H1 (cell line): ENCODE results near the gene KCTD17. TPM values are rescaled to one million over a fixed set of nuclear protein-coding genes. Genes with fewer than 3 reads are reported as not detected.

Experiments used
- CTCF ChIA-PET: fragments of 300-600 bp; sonication (Branson Sonifier 250); formaldehyde crosslinking; loops from one replicate; lab custom pipeline; 2021; ENCODE audit not compliant: partially characterized antibody; lab: Charles Lee
- POLR2A ChIA-PET: fragments of 300-600 bp; sonication (Branson Sonifier 250); formaldehyde crosslinking; loops from one replicate; lab custom pipeline; 2021; ENCODE audit warnings: inconsistent platforms; ENCODE audit not compliant: partially characterized antibody; lab: Charles Lee
- DNase-seq, 2 experiments: peaks; one replicate each; pipeline versions ENCODE4 v3.0.0 to v3.0.0-alpha.2; 2010 to 2022; ENCODE audit warnings: low spot score in 2 of 2, low read depth in 1 of 2, mixed read lengths in 1 of 2
- FAIRE-seq: peaks from 2 replicates; lab custom pipeline; 2011; peaks lifted over from hg19 to GRCh38; lab: Jason Lieb, UNC
- H2AFZ ChIP-seq: 2 replicates; pipeline ENCODE4 v1.8.1; 2012; ENCODE audit warnings: low read length, inconsistent platforms
- H2AK5ac ChIP-seq: 2 replicates; pipeline ENCODE4 v1.6.1; 2013; ENCODE audit warnings: low read depth, low read length
- H2BK120ac ChIP-seq: replicated peaks from 2 replicates; pipeline ENCODE3; 2013; ENCODE audit warnings: low read depth, low read length, inconsistent platforms
- H2BK12ac ChIP-seq: 2 replicates; pipeline ENCODE4 v1.6.1; 2013; ENCODE audit warnings: low read depth, low read length
- H2BK15ac ChIP-seq: 2 replicates; pipeline ENCODE4 v1.6.1; 2013; ENCODE audit warnings: low read length
- H2BK20ac ChIP-seq: 2 replicates; pipeline ENCODE4 v1.6.1; 2013; ENCODE audit warnings: low read length
- H2BK5ac ChIP-seq: 2 replicates; pipeline ENCODE4 v1.6.1; 2013; ENCODE audit warnings: low read depth, low read length
- H3K14ac ChIP-seq: 2 replicates; pipeline ENCODE4 v1.6.1; 2013; ENCODE audit warnings: inconsistent platforms; ENCODE audit not compliant: insufficient read length
- H3K18ac ChIP-seq: 2 replicates; pipeline ENCODE4 v1.6.1; 2013; ENCODE audit warnings: low read length; ENCODE audit errors: extremely low read depth
- H3K23ac ChIP-seq: 2 replicates; pipeline ENCODE4 v1.6.1; 2013; ENCODE audit warnings: inconsistent platforms; ENCODE audit not compliant: insufficient read length
- H3K23me2 ChIP-seq: 2 replicates; pipeline ENCODE4 v1.6.1; 2013; ENCODE audit warnings: low read depth, low read length
- H3K27ac ChIP-seq: 2 replicates; pipeline ENCODE4 v1.6.1; 2011; ENCODE audit warnings: low read depth, low read length, inconsistent platforms
- H3K27me3 ChIP-seq, 4 experiments: replicated peaks in 1 of 4; 1 replicate in 1 of 4; 2 replicates in 3 of 4; pipeline versions ENCODE4 v1.6.1 to v1.8.1; 2011 to 2013; ENCODE audit warnings: low read length in 3 of 4, mild to moderate bottlenecking in 3 of 4, inconsistent platforms in 2 of 4, mixed read lengths in 2 of 4, moderate library complexity in 1 of 4; ENCODE audit not compliant: control insufficient read depth in 3 of 4, insufficient read depth in 3 of 4; ENCODE audit errors: extremely low read depth in 1 of 4
- H3K36me3 ChIP-seq, 4 experiments: 2 replicates each; pipeline versions ENCODE4 v1.6.1 to v1.8.1; 2011 to 2013; ENCODE audit warnings: mild to moderate bottlenecking in 4 of 4, low read length in 3 of 4, moderate library complexity in 2 of 4, control low read depth in 1 of 4, inconsistent platforms in 1 of 4; ENCODE audit not compliant: insufficient read depth in 4 of 4, control insufficient read depth in 2 of 4
- H3K4ac ChIP-seq: replicated peaks from 2 replicates; pipeline ENCODE3; 2013; ENCODE audit warnings: low read length, low read depth, mixed read lengths, inconsistent platforms; ENCODE audit not compliant: insufficient read length
- H3K4me1 ChIP-seq, 4 experiments: replicated peaks in 1 of 4; 1 replicate in 1 of 4; 2 replicates in 3 of 4; pipeline versions ENCODE4 v1.6.1 to v1.8.1; 2011 to 2013; ENCODE audit warnings: low read length in 3 of 4, inconsistent platforms in 2 of 4, mixed read lengths in 1 of 4; ENCODE audit not compliant: insufficient read depth in 4 of 4, control insufficient read depth in 3 of 4
- H3K4me2 ChIP-seq, 2 experiments: 2 replicates each; pipeline versions ENCODE4 v1.6.1 to v1.8.1; 2011 to 2013; ENCODE audit warnings: low read depth in 2 of 2, low read length in 2 of 2, control low read depth in 1 of 2, inconsistent platforms in 1 of 2, mild to moderate bottlenecking in 1 of 2; ENCODE audit not compliant: insufficient read depth in 1 of 2
- H3K4me3 ChIP-seq, 4 experiments: fragments of 200-600, 300-600 bp in 1 of 4; sonication (generic), shearing (Covaris generic), sonication (Bioruptor Twin) in 1 of 4; 2 replicates each; pipeline versions ENCODE4 v1.5.1 to v1.8.1; 2011 to 2016; ENCODE audit warnings: low read length in 4 of 4, low read depth in 3 of 4, control low read depth in 2 of 4, inconsistent platforms in 2 of 4, mild to moderate bottlenecking in 2 of 4, mixed read lengths in 1 of 4, moderate library complexity in 1 of 4; ENCODE audit not compliant: insufficient read depth in 2 of 4; ENCODE audit errors: extremely low read depth in 1 of 4
- H3K56ac ChIP-seq: replicated peaks from 2 replicates; pipeline ENCODE3; 2013; ENCODE audit warnings: low read depth, mild to moderate bottlenecking, mixed read lengths, low read length, inconsistent platforms; ENCODE audit not compliant: insufficient read length
- H3K79me1 ChIP-seq: 2 replicates; pipeline ENCODE4 v1.6.1; 2013; ENCODE audit warnings: low read depth, low read length, control low read depth
- H3K79me2 ChIP-seq, 2 experiments: 2 replicates each; pipeline versions ENCODE4 v1.6.1 to v1.8.1; 2012 to 2013; ENCODE audit warnings: low read length in 2 of 2, mild to moderate bottlenecking in 2 of 2, inconsistent platforms in 1 of 2; ENCODE audit not compliant: insufficient read depth in 2 of 2, control insufficient read depth in 1 of 2
- H3K9ac ChIP-seq, 4 experiments: replicated peaks in 1 of 4; 1 replicate in 1 of 4; 2 replicates in 3 of 4; pipeline versions ENCODE4 v1.6.1 to v1.8.1; 2011 to 2013; ENCODE audit warnings: low read depth in 3 of 4, low read length in 3 of 4, control low read depth in 2 of 4, mild to moderate bottlenecking in 2 of 4, moderate library complexity in 2 of 4, inconsistent platforms in 1 of 4; ENCODE audit errors: extremely low read depth in 1 of 4
- H3K9me3 ChIP-seq, 2 experiments: 2 replicates each; pipeline versions ENCODE4 v1.6.1 to v1.8.1; 2012 to 2013; ENCODE audit warnings: mild to moderate bottlenecking in 2 of 2, moderate library complexity in 2 of 2, control low read depth in 1 of 2, inconsistent platforms in 1 of 2, low read depth in 1 of 2, low read length in 1 of 2, mixed read lengths in 1 of 2; ENCODE audit not compliant: insufficient read depth in 2 of 2
- H4K20me1 ChIP-seq, 2 experiments: replicated peaks in 1 of 2; 2 replicates each; pipeline versions ENCODE3 to v1.8.1; 2011 to 2013; ENCODE audit warnings: inconsistent platforms in 2 of 2, low read length in 2 of 2, mild to moderate bottlenecking in 1 of 2; ENCODE audit not compliant: insufficient read depth in 2 of 2, control insufficient read depth in 1 of 2
- H4K5ac ChIP-seq: 2 replicates; pipeline ENCODE4 v1.6.1; 2013; ENCODE audit warnings: low read length, low read depth, mixed read lengths, inconsistent platforms; ENCODE audit not compliant: insufficient read length
- H4K8ac ChIP-seq: 2 replicates; pipeline ENCODE4 v1.8.0; 2013; ENCODE audit warnings: mild to moderate bottlenecking, moderate library complexity, low read length, inconsistent platforms; ENCODE audit not compliant: insufficient read depth; ENCODE audit errors: extremely low read depth
- H4K91ac ChIP-seq: replicated peaks from 2 replicates; pipeline ENCODE3; 2013; ENCODE audit warnings: low read length, mixed read lengths, inconsistent platforms; ENCODE audit not compliant: insufficient read length
- ASH2L ChIP-seq: fragments of 200-600, 300-600 bp; sonication (generic); IDR thresholded peaks from one replicate; pipeline ENCODE4 v1.7.1; 2017; ENCODE audit warnings: low read length
- BRCA1 ChIP-seq: IDR thresholded peaks from 2 replicates; pipeline ENCODE4 v1.6.1; 2012; ENCODE audit warnings: low read depth, low read length, improper control_type of control experiment
- CBX5 ChIP-seq: fragments of 300-800, 300-1000 bp; sonication (generic); IDR thresholded peaks from 2 replicates; pipeline ENCODE4 v1.7.1; 2016; ENCODE audit warnings: antibody characterized with exemption, low read length, low read depth
- EZH2 ChIP-seq: fragments of 200-600 bp; sonication (generic); IDR thresholded peaks from 2 replicates; pipeline ENCODE4 v1.7.1; 2012; ENCODE audit warnings: low read depth, mild to moderate bottlenecking, moderate library complexity, low read length, inconsistent platforms; ENCODE audit not compliant: severe bottlenecking
- SP2 ChIP-seq: IDR thresholded peaks from 2 replicates; pipeline ENCODE4 v1.6.1; 2012; ENCODE audit warnings: mild to moderate bottlenecking, low read length, inconsistent platforms
- SUZ12 ChIP-seq: fragments of 200-600 bp; sonication (generic); IDR thresholded peaks from 2 replicates; pipeline ENCODE4 v1.6.1; 2012; ENCODE audit warnings: mild to moderate bottlenecking, inconsistent platforms, low read length, moderate library complexity, mixed read lengths
- TAF7 ChIP-seq: optimal IDR thresholded peaks from 2 replicates; pipeline ENCODE3; 2011; ENCODE audit warnings: low read depth, mild to moderate bottlenecking, inconsistent platforms, low read length, moderate library complexity, borderline replicate concordance
- TCF12 ChIP-seq: IDR thresholded peaks from 2 replicates; pipeline ENCODE4 v1.6.1; 2011; ENCODE audit warnings: low read depth, mild to moderate bottlenecking, low read length
- WGBS, 2 experiments: shearing (Covaris generic) in 1 of 2; methylation state at CpG; one replicate each; pipeline versions ENCODE4 v1.1.6 to v1.1.7; 2013 to 2015; ENCODE audit warnings: low lambda C conversion rate in 2 of 2, mixed read lengths in 2 of 2, inconsistent platforms in 1 of 2, low coverage in 1 of 2, missing lambda C conversion rate in 1 of 2; ENCODE audit not compliant: insufficient replicate concordance in 2 of 2, insufficient coverage in 1 of 2, insufficient read length in 1 of 2; ENCODE audit errors: extremely low coverage in 1 of 2, missing lambda C conversion rate in 1 of 2; 5-methylcytosine and 5-hydroxymethylcytosine counted together
- polyA plus RNA-seq, 7 experiments: library from polyadenylated mRNA; depleted of rRNA in 3 of 7; stranded (reverse) in 5 of 7; unstranded in 2 of 7; fragments of >200 nt in 5 of 7; fragments of 200-250 nt in 2 of 7; gene quantifications; 1 replicate in 5 of 7; 2 replicates in 1 of 7; 4 replicates in 1 of 7; pipeline versions ENCODE4 v1.2.1 to v1.2.3, GENCODE V29; 2011 to 2013; ENCODE audit warnings: missing spikeins in 2 of 7, mixed read lengths in 2 of 7
- total RNA-seq: library from RNA; stranded (reverse); fragmentation: NEBNext Ultra II Directional; extraction: Animal tissue kit (Norgen Biotek cat#: 25700); gene quantifications from 2 replicates; pipeline ENCODE4 v1.2.1, GENCODE V29; 2021

KCTD17 gene
- total and polyA plus RNA-seq, 2 of the 8 experiments (the other 6 are each of a cell fraction or from before 2014, with no cell fraction given): 39.4 to 44.0 TPM

- Histone ChIP-seq H3K4ac (no peak overlapping the region), H2AFZ (no peak overlapping the region), H3K79me2 (no peaks in the 10 kb centered on the region), H4K20me1 (no peaks in the 10 kb centered on the region), H3K4me3 (no peak overlapping the region), H3K79me1 (no peaks in the 10 kb centered on the region), H2BK15ac (no peak overlapping the region), H3K9ac (no peak overlapping the region), H3K27ac (no peak overlapping the region), H2BK5ac (no peak overlapping the region), H4K91ac (no peak overlapping the region), H3K27me3 (peaks cover 0 to 10% (median 4%) of the 10 kb centered on the region in 4 experiments; a peak in 4 of 7 replicates), H4K5ac (no peak overlapping the region), H3K4me1 (peaks cover 0 to 3% (median 2%) of the 10 kb centered on the region in 4 experiments; a peak in 3 of 7 replicates), H2BK20ac (no peak overlapping the region), H3K23ac (no peak overlapping the region), H3K23me2 (no peaks in the 10 kb centered on the region; the same call in 1 of the 2 replicates), H3K14ac (no peak overlapping the region), H3K18ac (no peak overlapping the region), H3K9me3 (no peaks in the 10 kb centered on the region), H3K56ac (no peak overlapping the region), H2BK12ac (no peak overlapping the region), H4K8ac (no peak overlapping the region), H2BK120ac (no peak overlapping the region), H2AK5ac (no peak overlapping the region), H3K4me2 (no peak overlapping the region), H3K36me3 (no peaks in the 10 kb centered on the region)
- POLR2A ChIA-PET: interaction anchor here (0.7 kb wide), 1 partner anchor 64 kb away, joined by 3 read pairs; no protein-coding TSS in a partner anchor
- no peak for TF ChIP-seq TCF12
- no peak for TF ChIP-seq SP2
- no peak for TF ChIP-seq ASH2L
- no peak for TF ChIP-seq EZH2
- TF ChIP-seq CBX5: no peak
- TF ChIP-seq SUZ12: no peak
- TF ChIP-seq BRCA1: no peak
- TF ChIP-seq TAF7: no peak
- no peak for DNase-seq
- WGBS, 2 experiments: 81% methylated on average over 10 of the region's 10 CpGs; no CpG with 5 or more reads in 1 of the 2 experiments
- FAIRE-seq: no peak
- CTCF ChIA-PET: interaction anchor here (0.9 to 2.1 kb wide), 6 partner anchors 8 to 156 kb away, joined by 3 to 9 read pairs (median 4); no protein-coding TSS in a partner anchor
These were observed 30.8 kb downstream of the KCTD17 start for GRCh38 chr22:37082251-37082873.
